Central memory CD4-positive, alpha-beta T cell (primary cell): ENCODE measurements around the gene CTNNA1.
"Not testable (repeated sequence)": the region's sequence is repeated elsewhere in the genome, so short reads cannot be mapped to it uniquely, and the experiment has no call there.

Experiments
- DNase-seq: peaks from one replicate; pipeline ENCODE4 v3.0.0; 2022

CTNNA1 gene

GRCh38 chr5:138761115-138761514 is 7.9 kb downstream of the CTNNA1 start:
- peak; percentile 24 for DNase-seq

- not testable (repeated sequence) for DNase-seq
Observed at GRCh38 chr5:138761670-138762069, 8.4 kb downstream of the CTNNA1 start.

GRCh38 chr5:138762110-138762509 is 8.9 kb downstream of the CTNNA1 start:
- no peak for DNase-seq

- no peak for DNase-seq
Observed at GRCh38 chr5:138763037-138763778, 10.0 kb downstream of the CTNNA1 start.

DNA sequence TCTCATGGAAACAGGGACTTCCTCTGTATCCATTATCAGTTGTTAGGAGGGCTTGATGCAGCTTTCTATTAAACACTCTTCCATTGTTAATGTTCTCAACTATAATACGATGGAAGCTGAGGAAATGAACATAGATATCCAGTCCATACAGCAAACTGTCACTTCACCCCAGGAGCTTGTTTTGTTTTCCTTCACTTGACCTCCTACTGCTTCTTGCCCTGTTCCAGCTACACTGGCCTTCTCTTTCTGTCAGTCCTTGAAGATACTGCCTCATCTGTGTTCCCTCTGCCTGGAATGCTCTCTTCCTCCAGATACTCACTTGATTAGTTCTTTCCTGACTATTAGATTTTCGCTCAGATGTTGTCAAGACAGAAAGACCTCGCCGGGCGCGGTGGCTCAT is 17.1 kb downstream of the CTNNA1 start:
- DNase-seq: no peak

- no peak for DNase-seq
Observed at GRCh38 chr5:138770977-138771376, 17.8 kb downstream of the CTNNA1 start.

DNA sequence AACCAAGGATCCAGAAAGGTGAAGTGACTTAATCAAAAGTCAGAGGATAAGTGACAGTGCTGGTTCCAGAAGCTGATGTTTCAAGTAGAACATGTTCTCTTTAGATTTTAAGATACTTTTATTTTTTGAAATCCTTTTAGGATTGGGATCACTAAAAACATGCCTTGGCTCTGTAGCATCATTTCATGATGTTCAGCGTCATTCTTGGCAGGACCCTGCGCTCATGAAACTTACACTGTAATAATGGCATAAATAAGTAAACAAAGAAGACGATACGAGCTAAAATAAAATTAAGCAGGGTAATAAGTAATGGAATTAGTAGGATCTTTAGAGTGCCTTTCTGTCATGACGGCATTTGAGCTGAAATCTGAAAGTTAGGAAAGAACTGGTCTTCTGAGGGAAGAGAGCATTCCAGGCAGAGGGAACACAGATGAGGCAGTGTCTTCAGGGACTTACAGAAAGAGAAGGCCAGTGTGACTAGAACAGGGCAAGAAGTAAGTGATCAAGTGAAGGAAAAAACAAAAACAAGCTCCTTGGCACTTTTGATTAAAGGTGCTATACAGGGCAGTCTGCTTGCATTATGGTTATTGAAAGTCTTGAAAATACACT is 19.9 kb downstream of the CTNNA1 start:
- DNase-seq: no peak

GRCh38 chr5:138773624-138774023 is 20.4 kb downstream of the CTNNA1 start:
- DNase-seq: not testable (repeated sequence)

GRCh38 chr5:138775034-138775433 is 21.8 kb downstream of the CTNNA1 start:
- no peak for DNase-seq

DNA sequence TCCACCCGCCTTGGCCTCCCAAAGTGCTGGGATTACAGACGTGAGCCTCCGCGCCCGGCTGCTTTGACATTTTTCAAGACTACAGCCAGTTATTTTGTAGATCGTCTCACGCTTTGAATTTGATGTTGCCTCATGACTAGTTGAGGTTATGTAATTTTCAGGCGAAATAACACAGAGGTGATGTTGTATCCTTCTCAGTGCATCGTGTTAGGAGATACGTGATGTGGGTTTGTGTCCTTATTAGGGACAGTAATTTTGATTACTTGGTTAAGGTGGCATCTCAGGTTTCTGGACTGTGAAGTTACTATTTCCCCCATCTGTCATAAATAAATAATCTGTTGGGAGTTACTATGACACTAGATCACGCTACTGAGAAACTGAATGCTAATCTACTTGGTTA is 25.0 kb downstream of the CTNNA1 start:
- no peak for DNase-seq

- DNase-seq: no peak
Observed at GRCh38 chr5:138783976-138784375, 30.8 kb downstream of the CTNNA1 start.

DNA sequence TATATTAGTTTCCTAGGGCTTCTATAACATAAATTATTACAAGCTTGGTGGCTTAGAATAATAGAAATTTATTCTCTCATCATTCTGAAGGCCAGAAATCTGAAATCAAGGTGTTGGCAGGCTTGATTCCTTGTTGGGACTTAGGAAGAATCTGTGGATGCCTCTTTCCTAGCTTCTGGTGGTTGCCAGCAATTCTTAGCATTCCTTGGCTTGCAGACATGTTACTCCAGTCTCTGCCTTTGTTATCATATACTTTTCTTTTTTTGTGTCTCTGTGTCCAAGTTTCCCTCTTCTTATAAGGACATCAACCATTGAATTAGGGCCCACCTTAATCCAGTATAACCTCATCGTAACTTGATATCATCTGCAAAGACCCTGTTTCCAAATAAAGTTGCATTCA is 31.4 kb downstream of the CTNNA1 start:
- no peak for DNase-seq

DNA sequence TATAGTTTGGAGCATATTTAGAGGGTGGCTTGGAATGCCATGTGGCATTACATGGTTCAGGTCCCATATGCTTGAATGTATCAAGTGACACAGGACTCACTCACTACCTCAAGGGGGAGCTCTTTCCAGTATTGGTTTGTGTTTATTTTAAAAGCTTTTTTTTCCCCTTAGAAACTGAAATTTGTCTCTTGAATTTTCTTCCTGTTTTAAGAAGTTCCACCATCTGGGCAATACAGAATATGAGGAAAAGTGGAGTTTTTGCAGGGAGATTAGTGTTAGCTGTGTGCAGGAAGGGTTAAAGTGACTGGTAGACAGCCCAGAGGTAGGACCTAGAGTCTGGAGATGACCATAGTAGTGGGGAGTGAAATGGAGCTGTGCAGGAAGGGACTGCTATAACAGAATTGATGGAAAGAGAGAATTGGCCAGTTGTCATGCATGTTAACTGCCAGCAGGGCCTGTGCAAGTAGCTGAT is 36.6 kb downstream of the CTNNA1 start:
- DNase-seq: no peak

GRCh38 chr5:138790684-138791083 is 37.5 kb downstream of the CTNNA1 start:
- DNase-seq: no peak

GRCh38 chr5:138792195-138792790 is 39.1 kb downstream of the CTNNA1 start:
- DNase-seq: no peak

DNA sequence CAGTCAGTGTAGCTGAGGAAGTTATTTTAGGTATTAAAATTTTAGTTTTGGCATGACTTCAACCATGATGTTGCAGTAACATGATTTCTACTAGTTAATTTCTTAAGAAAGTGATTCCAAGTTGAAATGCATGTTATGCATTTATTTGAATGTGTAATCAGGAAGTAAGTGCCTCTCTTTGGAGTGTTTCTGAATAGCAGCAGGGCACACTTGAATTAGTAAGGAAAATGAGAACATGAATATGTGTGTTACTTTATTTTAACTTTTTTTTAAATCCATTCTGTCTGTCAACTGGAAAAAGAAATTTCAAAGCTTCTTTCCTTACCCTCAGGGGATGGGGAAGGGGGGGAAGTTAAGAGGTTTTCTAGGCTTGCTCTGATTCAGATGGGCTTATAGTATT is 40.4 kb downstream of the CTNNA1 start:
- DNase-seq: no peak

GRCh38 chr5:138803285-138803684 is 50.1 kb downstream of the CTNNA1 start:
- no peak for DNase-seq

DNA sequence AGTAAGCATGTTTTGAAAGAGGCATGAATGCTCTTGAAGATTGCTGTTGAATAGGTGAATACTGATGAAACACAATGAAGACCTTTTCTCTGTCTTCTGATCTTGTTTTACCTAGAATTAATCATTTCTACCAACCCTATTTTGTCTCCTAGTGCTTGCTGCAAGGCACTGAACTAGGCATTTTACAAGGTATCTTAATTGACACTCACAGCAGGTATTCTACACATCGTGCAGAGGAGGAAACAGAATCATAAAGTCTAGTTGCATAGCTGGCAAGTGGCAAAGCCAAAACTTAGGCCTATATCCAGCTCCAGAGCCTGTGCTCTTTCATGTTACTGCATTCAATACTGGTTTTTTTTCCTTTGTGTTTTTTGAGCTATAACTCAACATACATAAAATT is 50.7 kb downstream of the CTNNA1 start:
- no peak for DNase-seq

DNA sequence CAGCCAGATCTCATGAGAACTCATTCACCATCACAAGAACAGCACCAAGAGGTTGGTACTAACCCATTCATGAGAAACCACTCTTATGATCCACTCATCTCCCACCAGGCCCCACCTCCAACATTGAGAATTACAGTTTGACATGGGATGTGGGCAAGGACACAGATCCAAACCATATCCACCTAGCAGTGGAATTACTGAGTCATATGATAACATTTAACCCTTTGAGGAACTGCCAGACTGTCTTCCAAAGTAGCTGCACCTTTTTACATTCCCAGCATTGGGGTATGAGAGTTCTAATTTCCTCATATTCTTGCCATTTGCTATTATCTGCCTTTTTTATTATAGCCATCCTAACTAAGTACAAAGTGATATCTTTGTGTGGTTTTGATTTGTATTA is 51.9 kb downstream of the CTNNA1 start:
- DNase-seq: no peak

- DNase-seq: no peak
Observed at GRCh38 chr5:138807182-138807581, 54.0 kb downstream of the CTNNA1 start.

- no peak for DNase-seq
Observed at GRCh38 chr5:138809391-138809790, 56.2 kb downstream of the CTNNA1 start.

GRCh38 chr5:138810861-138811260 is 57.6 kb downstream of the CTNNA1 start:
- DNase-seq: not testable (repeated sequence)

GRCh38 chr5:138815529-138815928 is 62.3 kb downstream of the CTNNA1 start:
- no peak for DNase-seq

DNA sequence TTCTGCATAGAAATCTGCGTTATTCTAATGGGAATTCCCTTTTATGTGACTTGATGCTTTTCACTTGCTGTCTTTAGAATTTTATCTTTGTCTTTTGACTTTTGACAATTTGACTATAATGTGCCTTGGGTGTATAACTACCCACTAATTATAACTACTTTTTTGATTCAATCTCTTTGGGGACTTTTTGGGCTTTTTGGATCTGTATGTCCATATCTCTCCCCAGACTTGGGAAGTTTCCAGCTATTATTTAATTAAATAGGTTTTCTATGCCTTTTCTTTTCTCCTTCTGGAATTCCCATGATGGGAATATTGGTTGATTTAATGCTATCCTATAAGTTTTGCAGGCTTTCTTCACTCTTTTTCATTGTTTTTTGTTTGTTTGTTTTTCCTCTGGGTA is 64.0 kb downstream of the CTNNA1 start:
- DNase-seq: no peak
